GM19468 (cell line): ENCODE measurements around the gene KCNH1.

Experiments used
- ATAC-seq: cut with Tn5 transposase; IDR thresholded peaks from one replicate; pipeline ENCODE4 v1.9.1; 2021; ENCODE audit warnings: mild to moderate bottlenecking, moderate library complexity, moderate number of reproducible peaks; ENCODE audit not compliant: unreplicated experiment; ENCODE audit errors: extremely low read depth

KCNH1 gene

DNA sequence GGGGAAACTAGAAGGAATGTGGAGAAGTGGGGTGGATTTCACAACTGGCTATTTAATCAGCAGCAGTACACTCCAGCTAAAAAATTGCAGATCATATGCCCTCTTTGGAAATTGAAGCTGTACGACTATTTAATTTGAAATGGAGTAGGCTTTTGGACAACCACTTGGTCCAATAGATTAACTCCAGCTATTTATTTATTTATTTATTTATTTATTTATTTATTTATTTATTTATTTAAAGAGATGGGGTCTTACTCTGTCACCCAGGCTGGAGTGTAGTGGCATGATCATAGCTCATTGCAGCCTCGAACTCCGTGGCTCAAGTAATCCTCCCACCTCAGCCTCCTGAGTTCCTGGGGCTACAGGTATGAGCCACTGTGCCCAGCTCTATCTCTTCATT lies 312.3 kb downstream of the KCNH1 start:
- no peak for ATAC-seq

- no peak for ATAC-seq
These were observed 314.7 kb downstream of the KCNH1 start for GRCh38 chr1:210819266-210819665.

- ATAC-seq: no peak
These were observed 316.3 kb downstream of the KCNH1 start for GRCh38 chr1:210817385-210818275.

DNA sequence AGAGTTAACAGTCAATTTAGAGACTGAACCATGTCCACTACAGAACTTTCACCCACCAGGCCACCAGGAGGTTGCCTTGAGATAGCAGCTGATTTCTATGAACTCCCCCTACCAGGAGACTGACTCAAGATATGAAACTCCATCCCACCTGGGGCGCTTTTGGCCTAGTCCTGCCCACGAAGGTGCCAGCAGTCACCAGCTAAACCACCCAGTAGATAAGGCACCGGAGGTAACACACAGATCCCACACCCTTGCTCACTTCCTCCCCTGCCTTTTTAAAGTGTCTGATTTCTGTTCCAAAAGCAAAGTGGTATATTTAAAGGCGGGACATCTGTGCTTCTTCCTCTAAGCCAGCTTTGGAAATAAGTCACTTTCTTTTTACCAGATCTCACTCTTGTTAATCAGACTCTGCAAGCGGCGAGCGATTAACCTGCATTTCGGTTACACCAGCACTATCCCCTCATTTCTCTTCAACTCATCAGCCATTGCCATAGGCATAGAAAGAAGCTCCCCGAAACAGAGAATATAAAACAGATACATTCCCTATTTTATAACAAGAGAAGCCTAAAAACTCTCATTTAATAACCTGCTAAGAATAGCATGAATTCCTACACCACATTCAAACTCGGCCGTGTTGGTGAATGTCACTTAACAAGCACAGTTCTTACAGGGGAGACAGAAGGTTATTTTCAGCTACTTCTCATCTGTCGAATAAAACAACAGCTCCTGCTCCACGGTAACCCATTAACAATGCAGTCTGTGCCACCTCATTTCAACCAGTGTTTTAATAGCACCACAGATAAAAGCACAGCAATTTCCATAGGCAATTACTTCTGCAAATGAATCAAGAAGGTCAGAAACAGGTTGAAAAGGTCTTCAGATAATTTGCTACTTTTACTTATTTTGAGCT lies 318.1 kb downstream of the KCNH1 start:
- no peak for ATAC-seq

- ATAC-seq: no peak
These were observed 319.4 kb downstream of the KCNH1 start for GRCh38 chr1:210814382-210815123.

GRCh38 chr1:210801501-210801900 lies 332.4 kb downstream of the KCNH1 start:
- no peak for ATAC-seq

GRCh38 chr1:210800756-210801155 lies 333.2 kb downstream of the KCNH1 start:
- no peak for ATAC-seq

GRCh38 chr1:210800301-210800700 lies 333.6 kb downstream of the KCNH1 start:
- ATAC-seq: no peak

GRCh38 chr1:210797422-210797821 lies 336.5 kb downstream of the KCNH1 start:
- ATAC-seq: no peak

DNA sequence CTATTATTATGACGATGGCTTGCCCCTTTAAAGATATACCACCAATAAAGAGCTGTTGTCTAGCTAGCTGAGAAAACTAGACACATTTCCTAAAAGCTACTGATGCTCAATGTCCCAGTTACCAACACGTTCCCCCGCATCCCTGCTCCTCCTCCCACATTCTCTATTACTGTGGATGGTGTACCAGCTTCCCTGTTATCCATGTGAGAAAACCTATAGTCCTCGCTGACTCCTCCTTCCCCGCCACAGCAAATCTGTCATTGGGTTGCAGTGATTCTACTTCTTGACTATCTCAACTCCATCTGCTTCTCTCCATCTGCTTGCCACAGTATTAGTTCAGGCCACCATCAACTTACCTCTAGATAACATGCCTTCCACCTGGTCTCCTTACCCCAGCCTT lies 337.5 kb downstream of the KCNH1 start:
- ATAC-seq: no peak

- ATAC-seq: no peak
These were observed 339.5 kb downstream of the KCNH1 start for GRCh38 chr1:210794445-210794844.

DNA sequence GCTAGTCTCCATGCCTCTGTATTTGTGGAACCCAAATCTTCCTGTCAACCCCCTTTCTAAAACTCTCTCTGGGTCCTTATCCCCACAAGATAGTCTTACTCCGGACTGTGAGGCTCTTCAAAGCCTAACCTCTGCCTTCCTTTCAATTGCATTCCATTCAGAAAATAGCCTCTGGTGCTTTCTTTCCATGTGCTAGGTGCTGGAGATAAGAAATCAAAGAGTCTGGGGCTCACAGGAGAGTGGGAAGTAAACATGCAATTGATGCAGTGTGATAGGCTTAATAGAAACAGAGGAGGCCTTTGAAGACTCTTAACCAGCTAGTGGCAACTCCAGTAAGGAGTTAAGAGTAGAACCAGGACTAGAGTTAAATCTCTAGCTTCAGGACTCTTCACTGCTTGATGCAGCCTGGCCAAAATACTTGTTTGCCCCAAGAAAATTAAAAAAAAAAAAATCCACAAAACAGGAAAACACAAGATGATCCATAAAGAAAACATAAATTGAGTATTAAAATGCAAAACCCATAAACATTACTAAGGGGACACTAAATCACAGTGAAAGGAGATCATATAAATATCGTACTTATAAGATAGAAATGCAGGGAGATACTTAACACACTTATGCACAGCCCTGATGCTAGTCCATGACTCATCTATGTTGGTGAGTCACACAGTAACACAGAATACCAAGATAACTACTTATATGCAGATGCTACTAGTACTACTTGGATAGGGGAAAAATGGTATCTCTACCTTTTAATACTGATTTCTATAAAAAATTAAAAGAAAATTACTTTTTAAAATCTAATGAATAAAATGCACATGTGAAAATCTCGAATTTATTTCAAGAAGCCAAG lies 341.5 kb downstream of the KCNH1 start:
- no peak for ATAC-seq

- ATAC-seq: no peak
These were observed 343.8 kb downstream of the KCNH1 start for GRCh38 chr1:210790196-210790595.

- no peak for ATAC-seq
These were observed 346.1 kb downstream of the KCNH1 start for GRCh38 chr1:210787800-210788199.

- ATAC-seq: no peak
These were observed 347.4 kb downstream of the KCNH1 start for GRCh38 chr1:210786546-210786945.

DNA sequence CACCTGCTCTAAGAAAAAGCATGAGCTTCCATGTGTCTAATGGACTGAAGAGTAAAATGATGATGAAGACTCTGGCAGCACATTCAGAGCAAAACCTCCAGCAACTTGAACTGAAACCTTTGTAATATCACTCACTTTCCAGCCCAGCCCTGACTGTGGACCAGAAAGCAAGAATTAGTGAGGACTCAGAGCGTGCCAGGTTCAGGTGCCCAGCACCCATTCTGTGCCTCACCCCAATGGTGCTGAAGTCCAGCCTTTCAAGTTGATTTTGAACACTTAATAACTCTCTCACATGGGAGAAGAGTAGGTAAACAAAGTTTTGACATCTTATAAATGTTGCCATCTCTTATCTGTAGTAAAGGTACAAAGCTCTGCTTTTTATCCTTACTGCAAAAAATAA lies 350.0 kb downstream of the KCNH1 start:
- no peak for ATAC-seq

DNA sequence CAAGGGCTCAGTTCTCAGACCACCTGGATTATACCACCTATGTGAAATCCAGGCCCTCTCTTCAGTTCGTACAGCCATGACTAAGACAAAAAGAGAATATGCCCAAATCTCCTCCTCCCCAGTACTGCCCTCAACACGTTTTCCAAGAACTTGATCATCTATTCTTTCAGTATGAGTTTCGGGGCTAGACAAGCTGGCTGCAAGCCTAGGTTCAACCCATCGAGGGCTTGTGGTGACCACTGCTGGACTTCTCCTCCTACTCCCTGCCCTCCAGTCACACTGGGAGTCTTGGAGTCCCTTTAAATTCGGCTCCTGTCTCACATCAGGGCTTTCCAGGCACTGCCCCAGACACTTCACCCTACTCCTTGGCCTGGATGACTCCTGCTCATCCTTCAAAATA lies 352.3 kb downstream of the KCNH1 start:
- ATAC-seq: no peak

DNA sequence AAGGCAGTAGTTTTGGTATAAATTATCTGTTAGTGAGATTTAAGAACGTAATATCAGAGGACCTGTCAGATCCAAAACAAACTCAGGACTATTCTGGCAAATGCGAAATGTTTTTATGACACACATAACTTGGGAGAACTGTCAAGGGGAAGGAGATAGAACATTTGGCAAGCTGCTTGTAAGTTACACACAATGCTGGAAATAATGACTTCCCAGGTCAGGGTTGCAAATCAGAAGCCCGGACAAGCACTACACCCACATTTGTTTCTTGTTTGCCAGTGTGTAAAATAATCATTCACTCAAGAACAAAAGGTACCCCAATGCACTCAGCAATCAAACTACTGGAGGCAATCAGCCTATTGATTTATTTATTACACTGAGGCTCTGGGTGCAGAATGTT lies 354.7 kb downstream of the KCNH1 start:
- no peak for ATAC-seq

DNA sequence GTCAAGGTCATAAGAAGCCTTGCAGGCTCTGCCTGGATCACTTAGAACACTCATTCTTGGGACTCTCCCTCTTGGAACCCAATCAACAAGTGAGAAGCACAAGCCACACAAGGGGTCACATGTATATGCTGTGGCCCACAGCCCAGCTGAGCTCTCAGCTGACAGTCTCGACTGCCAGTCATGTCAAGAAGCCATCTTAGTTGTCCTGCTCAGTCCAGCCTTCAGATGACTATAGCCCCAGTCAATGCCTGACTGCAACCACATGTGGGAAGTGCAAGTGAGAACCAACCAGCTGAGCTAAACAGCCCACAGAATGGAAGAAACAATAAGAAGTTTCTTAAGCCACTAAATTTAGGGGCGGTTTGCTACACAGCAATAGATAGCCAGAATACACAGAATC lies 356.0 kb downstream of the KCNH1 start:
- no peak for ATAC-seq

- ATAC-seq: no peak
These were observed 357.2 kb downstream of the KCNH1 start for GRCh38 chr1:210776712-210777111.
